Parietal lobe (tissue), 1 donor: ENCODE data around the gene MED8. TPM values are rescaled to one million over a fixed set of nuclear protein-coding genes. Genes with fewer than 3 reads are reported as not detected.

ENCODE experiments used
- total RNA-seq: library from RNA; depleted of rRNA; stranded (reverse); fragments of >200 nt; gene quantifications from one replicate; pipeline ENCODE4 v1.2.3, GENCODE V29; 2014

The MED8 gene, protein sequence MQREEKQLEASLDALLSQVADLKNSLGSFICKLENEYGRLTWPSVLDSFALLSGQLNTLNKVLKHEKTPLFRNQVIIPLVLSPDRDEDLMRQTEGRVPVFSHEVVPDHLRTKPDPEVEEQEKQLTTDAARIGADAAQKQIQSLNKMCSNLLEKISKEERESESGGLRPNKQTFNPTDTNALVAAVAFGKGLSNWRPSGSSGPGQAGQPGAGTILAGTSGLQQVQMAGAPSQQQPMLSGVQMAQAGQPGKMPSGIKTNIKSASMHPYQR
- 28.2 TPM for total RNA-seq

DNA sequence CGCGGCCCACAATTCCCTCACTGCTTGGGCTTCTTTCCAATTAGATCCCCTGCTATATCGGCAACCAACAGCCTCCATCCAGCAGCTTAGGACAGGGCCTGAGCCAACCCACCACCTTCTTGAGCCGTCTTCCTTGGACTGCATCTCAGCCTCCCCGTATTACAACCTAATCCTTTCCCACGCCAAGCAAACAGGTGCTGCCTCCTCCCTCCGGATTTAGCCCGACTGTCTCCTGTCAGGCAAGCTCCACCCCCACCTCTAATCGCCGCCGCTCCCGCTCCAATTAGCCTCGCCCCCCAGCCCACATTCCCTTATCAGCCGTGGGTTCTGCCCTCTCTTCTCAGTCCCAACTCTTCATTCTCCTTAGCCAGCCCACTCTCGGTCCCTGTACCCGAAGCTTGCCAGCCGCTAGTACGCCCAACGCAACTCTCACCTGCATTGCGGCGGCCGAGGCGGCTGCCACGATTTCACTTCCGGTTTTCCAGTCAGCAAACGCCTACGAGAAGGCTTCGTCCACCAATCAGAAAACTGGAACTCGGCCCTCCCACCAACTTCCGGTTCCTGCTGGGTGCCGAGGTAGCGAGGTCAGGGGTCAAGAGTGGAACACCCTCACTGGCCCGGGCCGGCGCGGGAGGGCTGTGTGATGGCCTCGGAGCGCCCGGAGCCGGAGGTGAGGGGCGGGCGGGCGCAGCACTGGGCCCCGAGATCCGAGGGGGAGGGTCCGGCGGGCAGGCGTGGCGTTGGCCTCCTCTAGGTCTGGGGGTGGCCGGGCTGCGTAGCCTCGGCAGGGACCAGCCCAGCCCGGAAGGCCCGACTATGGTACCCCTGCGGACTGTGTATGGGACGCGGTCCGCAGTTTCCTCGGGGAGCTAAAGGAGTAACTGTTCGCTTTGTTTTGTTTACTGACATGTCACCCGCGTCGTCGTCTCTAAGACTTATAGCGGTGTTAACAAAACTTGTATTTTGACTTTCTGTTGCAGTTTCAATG, at the start of gene MED8, which contains the start of gene SZT2:
TSS of gene MED8 (minus strand) at position 475 of the 988 bp plus-strand sequence. CDS start at position 439, 36 bp downstream.
TSS of gene SZT2 (plus strand) at position 574 of the 988 bp plus-strand sequence. CDS start at position 644, 70 bp downstream.

DNA sequence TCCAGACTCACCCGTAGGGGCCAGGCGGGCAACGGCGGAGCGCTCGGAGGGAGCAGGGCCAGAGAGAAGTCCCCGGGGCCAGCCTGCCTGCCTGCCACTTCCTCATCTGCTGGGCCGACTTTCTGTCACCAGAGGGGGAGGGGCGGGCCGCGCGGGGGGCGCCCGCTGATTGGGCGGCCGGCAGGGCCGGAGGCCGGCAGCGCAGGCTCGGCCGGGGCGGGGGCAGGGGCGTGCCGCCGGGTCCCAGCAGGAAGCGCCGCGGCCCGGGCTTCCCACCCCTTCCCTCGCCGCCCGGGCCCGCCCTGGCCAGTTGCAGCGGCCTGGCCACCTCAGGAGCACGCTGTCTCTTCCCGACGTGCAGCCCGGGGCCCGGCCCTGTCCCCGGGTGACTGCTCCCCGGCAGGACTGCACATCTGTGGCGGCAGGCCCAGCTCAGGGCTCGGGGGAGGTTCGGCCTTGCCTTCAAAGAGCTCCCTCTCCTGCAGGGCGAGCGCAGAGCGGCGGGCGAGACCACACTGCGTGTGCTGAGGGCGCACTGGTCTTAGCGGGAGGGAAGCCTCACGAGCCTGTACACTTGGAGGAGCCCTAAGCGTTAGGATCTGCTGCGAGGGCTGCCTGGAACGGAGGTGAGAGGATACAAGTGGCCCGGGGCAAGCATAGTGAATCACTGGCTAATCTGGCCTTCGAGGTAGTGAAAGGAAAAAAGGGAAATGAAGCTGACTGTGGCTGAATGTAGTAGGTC, 21.5 kb downstream of the MED8 start, which contains the start of gene ELOVL1:
TSS of gene ELOVL1 (minus strand) at position 108 of the 742 bp plus-strand sequence. CDS start 2,402 bp downstream, outside the sequence.

DNA sequence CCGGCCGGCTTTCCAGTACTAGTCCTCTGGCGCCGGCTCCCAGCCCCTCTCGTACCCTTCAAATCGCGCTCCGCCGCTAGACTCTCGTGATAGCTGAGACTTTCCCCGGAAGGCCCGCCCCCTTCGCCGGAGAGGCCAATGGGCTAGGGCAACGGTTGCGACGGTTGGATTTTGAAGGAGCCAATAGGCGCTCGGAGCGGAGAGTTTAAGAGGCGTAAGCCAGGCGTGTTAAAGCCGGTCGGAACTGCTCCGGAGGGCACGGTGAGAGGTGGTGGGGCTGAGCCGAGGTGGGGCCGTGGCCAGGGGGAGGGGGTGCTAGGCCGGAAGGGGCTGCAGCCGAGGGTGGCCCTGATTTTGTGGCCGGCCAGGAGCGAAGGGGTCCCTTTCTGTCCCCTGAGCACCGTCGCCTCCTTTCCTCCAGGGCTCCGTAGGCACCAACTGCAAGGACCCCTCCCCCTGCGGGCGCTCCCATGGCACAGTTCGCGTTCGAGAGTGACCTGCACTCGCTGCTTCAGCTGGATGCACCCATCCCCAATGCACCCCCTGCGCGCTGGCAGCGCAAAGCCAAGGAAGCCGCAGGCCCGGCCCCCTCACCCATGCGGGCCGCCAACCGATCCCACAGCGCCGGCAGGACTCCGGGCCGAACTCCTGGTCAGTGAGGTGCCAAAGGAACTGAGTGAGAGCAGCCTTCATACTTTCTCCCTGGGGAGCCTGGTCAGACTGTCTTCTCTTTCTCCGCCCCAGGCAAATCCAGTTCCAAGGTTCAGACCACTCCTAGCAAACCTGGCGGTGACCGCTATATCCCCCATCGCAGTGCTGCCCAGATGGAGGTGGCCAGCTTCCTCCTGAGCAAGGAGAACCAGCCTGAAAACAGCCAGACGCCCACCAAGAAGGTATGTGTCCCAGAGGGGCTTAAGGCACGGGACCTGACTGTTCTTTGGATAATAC, 30.6 kb downstream of the MED8 start, which contains the start of gene CDC20:
TSS of gene CDC20 (plus strand) at position 236 of the 948 bp plus-strand sequence. CDS start at position 471, 235 bp downstream.

DNA sequence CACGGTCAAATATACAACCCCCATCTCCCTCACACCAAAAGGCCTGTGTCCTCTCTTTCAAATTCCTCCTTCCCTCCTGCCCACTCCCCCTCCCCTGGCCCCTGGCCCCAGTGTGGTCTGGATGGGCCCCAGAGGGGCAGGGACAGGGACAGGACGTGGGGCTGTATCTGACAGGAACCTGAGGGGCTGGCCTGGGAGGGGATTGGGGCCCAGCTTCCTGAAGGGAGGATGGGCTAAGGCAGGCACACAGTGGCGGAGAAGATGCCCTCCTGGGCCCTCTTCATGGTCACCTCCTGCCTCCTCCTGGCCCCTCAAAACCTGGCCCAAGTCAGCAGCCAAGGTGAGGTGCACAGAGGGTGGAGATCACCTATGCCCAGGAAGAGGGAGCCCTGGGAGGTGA, 52.0 kb downstream of the MED8 start, which contains the start of gene MPL:
TSS of gene MPL (plus strand) at position 231 of the 400 bp plus-strand sequence. CDS start at position 262, 31 bp downstream.

Other genes starting within 250 kb of the MED8 start
- gene EBNA1BP2, start 217.5 kb downstream of the MED8 start, total RNA-seq: 50.1 TPM
- gene CFAP57, start 217.5 kb downstream of the MED8 start, total RNA-seq: 1.3 TPM
- 0.31 TPM for gene TMEM125, start 119.8 kb downstream of the MED8 start, total RNA-seq
- gene C1orf210, start 104.2 kb downstream of the MED8 start, total RNA-seq: not detected
- gene TIE1, start 88.8 kb downstream of the MED8 start, total RNA-seq: 15.7 TPM
- gene MPL, start 52.0 kb downstream of the MED8 start, total RNA-seq: not detected
- gene CDC20, start 30.8 kb downstream of the MED8 start, total RNA-seq: 6.9 TPM
- gene ELOVL1, start 21.8 kb downstream of the MED8 start, total RNA-seq: 7.2 TPM
- gene SZT2, start 99 bp upstream of the MED8 start, total RNA-seq: 78.6 TPM
- 50.1 TPM for gene HYI, start 64.1 kb upstream of the MED8 start, total RNA-seq
- gene PTPRF, start 141.1 kb upstream of the MED8 start, total RNA-seq: 73.2 TPM